Choroid plexus epithelial cell (primary cell): ENCODE measurements around the gene GATC.

Source experiments
- DNase-seq: peaks from one replicate; pipeline ENCODE4 v3.0.0-alpha.2; 2010; ENCODE audit warnings: low read depth
- H3K4me3 ChIP-seq: 2 replicates; pipeline ENCODE4 v1.5.1; 2011; ENCODE audit warnings: low read depth, mild to moderate bottlenecking, control low read depth, low read length, moderate library complexity
- CTCF ChIP-seq: conservative IDR thresholded peaks from 2 replicates; pipeline ENCODE4 v1.5.1; 2011; ENCODE audit warnings: low read depth, mild to moderate bottlenecking, control low read depth, inconsistent platforms, low read length, moderate library complexity

GATC gene

GRCh38 chr12:120417917-120418580 is 28.2 kb upstream of the GATC start:
- no peak for TF ChIP-seq CTCF
- no peak for DNase-seq
- H3K4me3 ChIP-seq, result no peak overlapping the region

- TF ChIP-seq CTCF, result no peak
- no peak overlapping the region for H3K4me3 ChIP-seq
- no peak for DNase-seq
These were observed 24.5 kb upstream of the GATC start for GRCh38 chr12:120421701-120422100.

GRCh38 chr12:120422892-120423456 is 23.3 kb upstream of the GATC start:
- DNase-seq, result no peak

GRCh38 chr12:120425797-120426196 is 20.4 kb upstream of the GATC start:
- DNase-seq, result no peak
- no peak for TF ChIP-seq CTCF
- no peak overlapping the region for H3K4me3 ChIP-seq

More at GRCh38 chr12:120422892-120423456, 23.3 kb upstream of the GATC start:
- no peak for TF ChIP-seq CTCF
- no peak overlapping the region for H3K4me3 ChIP-seq

- DNase-seq, result no peak
- H3K4me3 ChIP-seq, result no peak overlapping the region
- TF ChIP-seq CTCF, result no peak
These were observed 17.5 kb upstream of the GATC start for GRCh38 chr12:120428597-120429229.

- no peak overlapping the region for H3K4me3 ChIP-seq
- no peak for TF ChIP-seq CTCF
- DNase-seq, result no peak
These were observed 16.9 kb upstream of the GATC start for GRCh38 chr12:120429368-120429767.
